HCT116 (cell line): ENCODE data around the gene GOLIM4. TPM values are rescaled to one million over a fixed set of nuclear protein-coding genes. Genes with fewer than 3 reads are reported as not detected.

Experiments used
- ATAC-seq: fragments of 200-7000 bp; cut with Tn5 transposase; 2 replicates; pipeline ENCODE4 v1.9.1; 2020; ENCODE audit warnings: mild to moderate bottlenecking, moderate library complexity
- BruUV-seq: library from RNA; stranded (reverse); fragments of 400-500 nt; replicated peaks from 2 replicates; lab custom pipeline; 2021; lab: Mats Ljungman, UMichigan
- CTCF ChIA-PET: fragments of 300-600 bp; sonication (Branson Sonifier 250); formaldehyde crosslinking; loops from one replicate; lab custom pipeline; 2021; ENCODE audit warnings: antibody characterized with exemption; lab: Charles Lee
- POLR2A ChIA-PET: fragments of 300-600, 350-600 bp; sonication (Branson Sonifier 250); formaldehyde crosslinking; loops from one replicate; lab custom pipeline; 2021; ENCODE audit warnings: antibody characterized with exemption; lab: Charles Lee
- RAD21 ChIA-PET, 2 experiments: fragments of 300-600 bp; sonication (Branson Sonifier 250); formaldehyde crosslinking; loops; one replicate each; lab custom pipeline; 2023; ENCODE audit warnings: low total read pairs in 2 of 2; ENCODE audit not compliant: uncharacterized antibody in 2 of 2, unreplicated experiment in 2 of 2, low non-redundant PET in 1 of 2; lab: Charles Lee
- DNase-seq: peaks from one replicate; pipeline ENCODE4 v3.0.0-alpha.2; 2010; ENCODE audit warnings: low read depth, low spot score
- H2AFZ ChIP-seq: fragments of 200-600 bp; shearing (Covaris generic), sonication (generic); 2 replicates; pipeline ENCODE4 v1.6.1; 2017; ENCODE audit warnings: low read depth, mixed run types, mixed read lengths, antibody characterized with exemption, low read length; ENCODE audit not compliant: poor library complexity, severe bottlenecking
- H3K27ac ChIP-seq: 2 replicates; pipeline ENCODE4 v1.5.1; 2012; ENCODE audit warnings: low read depth, low read length
- H3K27me3 ChIP-seq: fragments of 200-600 bp; sonication (generic); 2 replicates; pipeline ENCODE4 v1.6.1; 2016; ENCODE audit warnings: mixed run types, low read length, mixed read lengths; ENCODE audit not compliant: insufficient read depth
- H3K36me3 ChIP-seq, 2 experiments: fragments of 200-500 bp in 1 of 2; fragments of 200-600 bp in 1 of 2; sonication (Bioruptor generic) in 1 of 2; sonication (generic) in 1 of 2; 2 replicates each; pipeline versions ENCODE4 v1.5.1 to v1.6.1; 2014 to 2016; ENCODE audit warnings: low read length in 2 of 2, inconsistent platforms in 1 of 2, mixed read lengths in 1 of 2, mixed run types in 1 of 2; ENCODE audit not compliant: insufficient read depth in 2 of 2, control insufficient read depth in 1 of 2
- H3K4me1 ChIP-seq, 2 experiments: fragments of 200-600 bp in 1 of 2; sonication (generic) in 1 of 2; 2 replicates each; pipeline versions ENCODE4 v1.5.1 to v1.6.1; 2012 to 2017; ENCODE audit warnings: low read length in 2 of 2, inconsistent platforms in 1 of 2, mild to moderate bottlenecking in 1 of 2, mixed read lengths in 1 of 2, mixed run types in 1 of 2, moderate library complexity in 1 of 2; ENCODE audit not compliant: insufficient read depth in 2 of 2, control insufficient read depth in 1 of 2
- H3K4me2 ChIP-seq: fragments of 200-600 bp; sonication (generic); 2 replicates; pipeline ENCODE4 v1.6.1; 2017; ENCODE audit warnings: mixed run types, low read length, mixed read lengths
- H3K4me3 ChIP-seq, 2 experiments: fragments of 200-600 bp in 1 of 2; sonication (generic) in 1 of 2; replicated peaks in 1 of 2; 2 replicates each; pipeline ENCODE4 v1.5.1; 2011 to 2016; ENCODE audit warnings: low read length in 2 of 2, control low read depth in 1 of 2, low read depth in 1 of 2, mild to moderate bottlenecking in 1 of 2, mixed read lengths in 1 of 2, mixed run types in 1 of 2
- H3K79me2 ChIP-seq: fragments of 200-600 bp; sonication (generic); 2 replicates; pipeline ENCODE4 v1.6.1; 2017; ENCODE audit warnings: mild to moderate bottlenecking, mixed run types, low read length, moderate library complexity, mixed read lengths; ENCODE audit not compliant: insufficient read depth
- H3K9ac ChIP-seq: fragments of 200-600 bp; sonication (generic); 2 replicates; pipeline ENCODE4 v1.6.1; 2016; ENCODE audit warnings: low read length, mixed read lengths
- H3K9me2 ChIP-seq: fragments of 200-600 bp; sonication (generic), shearing (Covaris generic); 2 replicates; pipeline ENCODE4 v1.6.1; 2017; ENCODE audit warnings: mixed run types, mild to moderate bottlenecking, moderate library complexity; ENCODE audit not compliant: insufficient read depth
- H3K9me3 ChIP-seq, 2 experiments: fragments of 200-500 bp in 1 of 2; fragments of 200-600 bp in 1 of 2; sonication (Bioruptor generic) in 1 of 2; sonication (generic) in 1 of 2; 2 replicates each; pipeline ENCODE4 v1.6.1; 2014 to 2017; ENCODE audit warnings: low read length in 2 of 2, mixed read lengths in 2 of 2, inconsistent platforms in 1 of 2, low read depth in 1 of 2, mild to moderate bottlenecking in 1 of 2, mixed run types in 1 of 2, moderate library complexity in 1 of 2; ENCODE audit not compliant: control insufficient read depth in 1 of 2, insufficient read depth in 1 of 2
- H4K20me1 ChIP-seq: fragments of 200-600 bp; sonication (generic), shearing (Covaris generic); 2 replicates; pipeline ENCODE4 v1.6.1; 2017; ENCODE audit warnings: mixed run types, mild to moderate bottlenecking, moderate library complexity; ENCODE audit not compliant: insufficient read depth
- EZH2phosphoT487 ChIP-seq: fragments of 200-600 bp; IDR thresholded peaks from 2 replicates; pipeline ENCODE4 v1.6.1; 2018; ENCODE audit warnings: antibody characterized with exemption, borderline replicate concordance
- FOSL1 ChIP-seq: IDR thresholded peaks from 2 replicates; pipeline ENCODE4 v1.6.1; 2012; ENCODE audit warnings: low read depth
- JUND ChIP-seq: IDR thresholded peaks from 2 replicates; pipeline ENCODE4 v1.6.1; 2012
- intact Hi-C: fragments of 100-400 bp; cut with micrococcal nuclease; formaldehyde crosslinking; loops from 2 replicates; pipeline ENCODE4 v1.10.0; 2022
- total RNA-seq: library from RNA; stranded (reverse); gene quantifications from one replicate; pipeline ENCODE4 v1.2.1, GENCODE V29; 2021; ENCODE audit not compliant: unreplicated experiment
- TF ChIP-seq, protein P1 (sequence below): IDR thresholded peaks from 2 replicates; pipeline ENCODE4 v1.6.1; 2012; ENCODE audit warnings: low read depth

Gene GOLIM4
- total RNA-seq, 1 experiment from 2014 or later = 10.6 TPM

DNA sequence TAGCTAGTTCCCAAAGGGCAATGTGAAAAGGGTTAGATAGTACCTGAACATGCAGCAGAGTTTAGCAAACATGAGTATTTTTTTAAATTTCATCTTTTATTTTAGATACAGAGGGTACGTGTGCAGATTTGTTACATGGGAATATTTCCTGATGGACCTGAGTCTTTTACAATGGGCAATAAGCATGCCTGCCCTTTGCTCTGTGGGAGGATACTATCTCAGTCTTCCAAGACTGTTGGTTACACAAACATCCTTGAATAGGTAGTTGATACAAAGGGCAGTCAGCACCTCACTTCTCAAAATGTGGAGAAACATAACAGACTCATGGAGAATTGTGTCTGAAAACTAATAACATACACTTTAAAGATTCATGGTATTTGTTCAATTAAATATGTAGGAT lies 103.3 kb downstream of the GOLIM4 start:
- ATAC-seq (no peak), DNase-seq (no peak)
- H3K4me2 ChIP-seq = no peak overlapping the region
- H3K36me3 ChIP-seq = no peaks in the 10 kb centered on the region
- H3K27me3 ChIP-seq = no peaks in the 10 kb centered on the region
- H3K4me1 ChIP-seq = no peaks in the 10 kb centered on the region
- no TSS peak for BruUV-seq
- H3K4me3 ChIP-seq = no peak overlapping the region
- ChIA-PET RAD21 (no interaction called here), CTCF (no interaction called here), POLR2A (no interaction called here)
- no peak for TF ChIP-seq FOSL1
- TF ChIP-seq EZH2phosphoT487 = no peak
- H3K9me2 ChIP-seq = no peaks in the 10 kb centered on the region
- no peak overlapping the region for H3K9ac ChIP-seq
- no peak overlapping the region for H3K27ac ChIP-seq
- intact Hi-C loops = no loop called here
- no peaks in the 10 kb centered on the region for H3K9me3 ChIP-seq
- no peak overlapping the region for H2AFZ ChIP-seq
- H3K79me2 ChIP-seq = no peaks in the 10 kb centered on the region
- H4K20me1 ChIP-seq = no peaks in the 10 kb centered on the region

DNA sequence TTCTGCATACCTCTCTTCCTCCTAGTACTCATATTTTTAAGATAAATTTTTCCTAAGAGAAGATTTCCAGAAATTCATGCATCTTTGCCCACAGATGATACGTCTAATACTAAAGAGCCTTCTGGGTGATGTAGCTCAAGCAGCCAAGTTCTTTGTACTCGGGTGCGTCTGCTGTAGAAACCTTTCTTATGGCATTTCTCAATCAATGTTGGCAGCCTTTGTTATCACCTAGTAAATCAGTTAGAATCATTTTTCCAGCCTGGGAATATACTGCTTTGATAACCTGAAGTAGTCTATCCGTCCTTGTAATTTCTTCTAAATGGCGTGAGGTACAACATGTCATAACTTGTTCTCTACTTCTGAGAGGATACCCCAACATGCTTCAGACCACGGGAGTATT lies 104.5 kb downstream of the GOLIM4 start:
- no peak for ATAC-seq
- Histone ChIP-seq H3K79me2 (no peaks in the 10 kb centered on the region), H2AFZ (no peak overlapping the region)
- POLR2A ChIA-PET = no interaction called here
- TF ChIP-seq, protein P1, sequence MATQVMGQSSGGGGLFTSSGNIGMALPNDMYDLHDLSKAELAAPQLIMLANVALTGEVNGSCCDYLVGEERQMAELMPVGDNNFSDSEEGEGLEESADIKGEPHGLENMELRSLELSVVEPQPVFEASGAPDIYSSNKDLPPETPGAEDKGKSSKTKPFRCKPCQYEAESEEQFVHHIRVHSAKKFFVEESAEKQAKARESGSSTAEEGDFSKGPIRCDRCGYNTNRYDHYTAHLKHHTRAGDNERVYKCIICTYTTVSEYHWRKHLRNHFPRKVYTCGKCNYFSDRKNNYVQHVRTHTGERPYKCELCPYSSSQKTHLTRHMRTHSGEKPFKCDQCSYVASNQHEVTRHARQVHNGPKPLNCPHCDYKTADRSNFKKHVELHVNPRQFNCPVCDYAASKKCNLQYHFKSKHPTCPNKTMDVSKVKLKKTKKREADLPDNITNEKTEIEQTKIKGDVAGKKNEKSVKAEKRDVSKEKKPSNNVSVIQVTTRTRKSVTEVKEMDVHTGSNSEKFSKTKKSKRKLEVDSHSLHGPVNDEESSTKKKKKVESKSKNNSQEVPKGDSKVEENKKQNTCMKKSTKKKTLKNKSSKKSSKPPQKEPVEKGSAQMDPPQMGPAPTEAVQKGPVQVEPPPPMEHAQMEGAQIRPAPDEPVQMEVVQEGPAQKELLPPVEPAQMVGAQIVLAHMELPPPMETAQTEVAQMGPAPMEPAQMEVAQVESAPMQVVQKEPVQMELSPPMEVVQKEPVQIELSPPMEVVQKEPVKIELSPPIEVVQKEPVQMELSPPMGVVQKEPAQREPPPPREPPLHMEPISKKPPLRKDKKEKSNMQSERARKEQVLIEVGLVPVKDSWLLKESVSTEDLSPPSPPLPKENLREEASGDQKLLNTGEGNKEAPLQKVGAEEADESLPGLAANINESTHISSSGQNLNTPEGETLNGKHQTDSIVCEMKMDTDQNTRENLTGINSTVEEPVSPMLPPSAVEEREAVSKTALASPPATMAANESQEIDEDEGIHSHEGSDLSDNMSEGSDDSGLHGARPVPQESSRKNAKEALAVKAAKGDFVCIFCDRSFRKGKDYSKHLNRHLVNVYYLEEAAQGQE = no peak
- no peak for TF ChIP-seq JUND
- TF ChIP-seq, all 23 proteins: peak for 0
- RAD21 ChIA-PET = no interaction called here
- H3K9ac ChIP-seq = no peak overlapping the region
- no peaks in the 10 kb centered on the region for H3K4me1 ChIP-seq
- intact Hi-C loops = no loop called here
- H4K20me1 ChIP-seq = no peaks in the 10 kb centered on the region
- H3K27me3 ChIP-seq = no peaks in the 10 kb centered on the region
- H3K4me2 ChIP-seq = no peak overlapping the region
- H3K9me3 ChIP-seq = no peaks in the 10 kb centered on the region
- no peaks in the 10 kb centered on the region for H3K36me3 ChIP-seq
- CTCF ChIA-PET = no interaction called here
- no peak overlapping the region for H3K4me3 ChIP-seq
- H3K9me2 ChIP-seq = no peaks in the 10 kb centered on the region
- no peak overlapping the region for H3K27ac ChIP-seq
- BruUV-seq = no TSS peak
- DNase-seq = no peak
